Retinal pigment epithelial cell (primary cell): ENCODE data around the gene TTF1.

Source experiments
- DNase-seq: peaks from one replicate; pipeline ENCODE4 v3.0.0-alpha.2; 2010; ENCODE audit warnings: low read depth
- H3K4me3 ChIP-seq: 2 replicates; pipeline ENCODE4 v1.5.1; 2011; ENCODE audit warnings: mild to moderate bottlenecking, low read length, control low read depth, moderate library complexity
- CTCF ChIP-seq: conservative IDR thresholded peaks from 2 replicates; pipeline ENCODE4 v1.5.1; 2011; ENCODE audit warnings: low read depth, low read length, control low read depth, inconsistent platforms

Gene TTF1

GRCh38 chr9:132401824-132402223 lies 4.8 kb downstream of the TTF1 start:
- no peak overlapping the region for H3K4me3 ChIP-seq
- DNase-seq: no peak
- no peak for TF ChIP-seq CTCF

- no peak for TF ChIP-seq CTCF
- H3K4me3 ChIP-seq: no peak overlapping the region
- DNase-seq: no peak
Measured at GRCh38 chr9:132395560-132395959, 11.1 kb downstream of the TTF1 start.

- DNase-seq: no peak
- no peak for TF ChIP-seq CTCF
- H3K4me3 ChIP-seq: no peak overlapping the region
Measured at GRCh38 chr9:132391449-132391848, 15.2 kb downstream of the TTF1 start.

GRCh38 chr9:132390966-132391365 lies 15.7 kb downstream of the TTF1 start:
- no peak overlapping the region for H3K4me3 ChIP-seq
- DNase-seq: no peak
- no peak for TF ChIP-seq CTCF

- no peak for DNase-seq
- H3K4me3 ChIP-seq: no peak overlapping the region
- no peak for TF ChIP-seq CTCF
Measured at GRCh38 chr9:132387133-132387532, 19.5 kb downstream of the TTF1 start.

- no peak for DNase-seq
Measured at GRCh38 chr9:132384376-132384775, 22.3 kb downstream of the TTF1 start.

More at GRCh38 chr9:132384376-132384775, 22.3 kb downstream of the TTF1 start:
- H3K4me3 ChIP-seq: no peak overlapping the region
- no peak for TF ChIP-seq CTCF
